K562 (cell line): ENCODE measurements around the gene CPN2. TPM values are rescaled to one million over a fixed set of nuclear protein-coding genes. Genes with fewer than 3 reads are reported as not detected.
A peak's percentile ranks its signal among the peaks of the same experiment; 100 is the strongest.

Source experiments
- AFF1 ChIP-seq, 2 experiments: fragments of 450-650 bp; IDR thresholded peaks; 2 replicates each; pipeline ENCODE4 v1.6.1; 2018; ENCODE audit warnings: mild to moderate bottlenecking in 2 of 2, low read depth in 1 of 2; ENCODE audit not compliant: partially characterized antibody in 2 of 2
- CSDE1 ChIP-seq, 2 experiments: fragments of 450-650 bp; IDR thresholded peaks; 2 replicates each; pipeline ENCODE4 v1.6.1; 2016; ENCODE audit warnings: mild to moderate bottlenecking in 1 of 2
- DMBX1 ChIP-seq: fragments of 250-450 bp; sonication (Bioruptor Pico); IDR thresholded peaks from 2 replicates; pipeline ENCODE4 v1.8.0; 2022; ENCODE audit warnings: inconsistent platforms, mild to moderate bottlenecking, moderate library complexity, borderline replicate concordance
- FOS ChIP-seq: IDR thresholded peaks from 3 replicates; pipeline ENCODE4 v1.6.1; 2011; ENCODE audit not compliant: insufficient read length; ENCODE audit errors: extremely low read depth
- HBP1 ChIP-seq: fragments of 450-650 bp; formaldehyde crosslinking; IDR thresholded peaks from 2 replicates; pipeline ENCODE4 v1.4.0; 2022; ENCODE audit warnings: missing genetic modification characterization
- HDGF ChIP-seq: fragments of 450-650 bp; IDR thresholded peaks from 2 replicates; pipeline ENCODE4 v1.6.1; 2016
- IRF2 ChIP-seq: sonication (generic); formaldehyde crosslinking; IDR thresholded peaks from 2 replicates; pipeline ENCODE4 v1.8.1; 2022; ENCODE audit warnings: mild to moderate bottlenecking, missing genetic modification reagents
- MAFG ChIP-seq: fragments of 450-650 bp; conservative IDR thresholded peaks from 2 replicates; pipeline ENCODE4 v1.6.1; 2016; ENCODE audit warnings: missing genetic modification characterization, missing compliant biosample characterization
- RFX5 ChIP-seq: IDR thresholded peaks from 2 replicates; pipeline ENCODE4 v1.6.1; 2011; ENCODE audit warnings: low read depth, mild to moderate bottlenecking, improper control_type of control experiment, low read length
- SMARCE1 ChIP-seq: fragments of 450-650 bp; IDR thresholded peaks from 2 replicates; pipeline ENCODE4 v1.7.1; 2016; ENCODE audit warnings: mild to moderate bottlenecking
- ZKSCAN1 ChIP-seq: fragments of 150-350 bp; IDR thresholded peaks from 2 replicates; pipeline ENCODE4 v1.6.1; 2016; ENCODE audit warnings: low read depth, low read length
- ZNF584 ChIP-seq: fragments of 200-800 bp; sonication (Bioruptor generic); IDR thresholded peaks from 2 replicates; pipeline ENCODE4 v1.6.1; 2016; ENCODE audit warnings: low read depth, mild to moderate bottlenecking, missing genetic modification characterization, missing compliant biosample characterization
- ZNF609 ChIP-seq: sonication (generic); formaldehyde crosslinking; IDR thresholded peaks from 2 replicates; pipeline ENCODE4 v1.8.1; 2023; ENCODE audit warnings: missing genetic modification reagents, mild to moderate bottlenecking, borderline replicate concordance
- ZSCAN29 ChIP-seq: fragments of 450-650 bp; IDR thresholded peaks from 2 replicates; pipeline ENCODE4 v1.6.1; 2017
- polyA plus RNA-seq, 8 experiments: library from polyadenylated mRNA; depleted of rRNA in 4 of 8; stranded (reverse) in 5 of 8; unstranded in 3 of 8; fragments of >200 nt; fragmentation: Nextera tagmentation in 2 of 8; fragmentation: Illumina TruSeq in 1 of 8; extraction: Ambion mirVana in 2 of 8; extraction: Trizol in 1 of 8; gene quantifications; 2 replicates each; pipeline versions ENCODE4 v1.2.1 to v1.2.3, GENCODE V29; 2011 to 2014; ENCODE audit warnings: inconsistent platforms in 1 of 8, missing spikeins in 1 of 8
- total RNA-seq, 7 experiments: library from RNA; depleted of rRNA in 6 of 7; stranded (reverse); fragments of >200 nt in 6 of 7; fragmentation: Illumina TruSeq in 2 of 7; extraction: Trizol in 2 of 7; gene quantifications; 2 replicates each; pipeline versions ENCODE4 v1.2.1 to v1.2.3, GENCODE V29; 2011 to 2021; ENCODE audit warnings: low replicate concordance in 1 of 7

CPN2 gene
- total and polyA plus RNA-seq, 9 of the 15 experiments (the other 6 are each of a cell fraction or from before 2014, with no cell fraction given), result not detected

- TF ChIP-seq AFF1 (IDR thresholded peaks at IDR 0.05; ENCODE audit: low read depth in 1 of 2, partially characterized antibody in 2 of 2), result no peak
- 0 out of 2 replicates have a peak, but pooled peaks have one; percentile 57 for TF ChIP-seq HDGF
- no peak for TF ChIP-seq FOS
- TF ChIP-seq RFX5, result no peak
- no peak for TF ChIP-seq ZNF609 (CRISPR knock-in tag)
- TF ChIP-seq MAFG, result no peak
- TF ChIP-seq ZKSCAN1, result no peak
- no peak for TF ChIP-seq ZNF584 (CRISPR knock-in tag)
- 0 out of 2 replicates have a peak, but pooled peaks have one; percentile 18 for TF ChIP-seq SMARCE1
- TF ChIP-seq HBP1 (CRISPR knock-in tag), result peak; percentile 16; the same call in 1 of the 2 replicates
- TF ChIP-seq IRF2 (CRISPR knock-in tag), result peak; percentile 53
- no peak for TF ChIP-seq ZSCAN29
- peak in 1 of 2 experiments; percentile 31; a peak in 1 of 4 replicates for TF ChIP-seq CSDE1 (IDR thresholded peaks at IDR 0.05)
- no peak for TF ChIP-seq DMBX1 (CRISPR knock-in tag)
Observed at GRCh38 chr3:194327218-194328052, 23.7 kb downstream of the CPN2 start (continued).
